Measurements from ENCODE around the gene SSTR4. TPM values are rescaled to one million over a fixed set of nuclear protein-coding genes. Genes with fewer than 3 reads are reported as not detected.

SSTR4 gene
- total and polyA plus RNA-seq, 2 donors (not counting 1 experiment from before 2014, with no cell fraction given): not detected

- DNase-seq (ENCODE audit: low read depth in 2 of 2): no peak
- Histone ChIP-seq H3K27ac (ENCODE audit: insufficient read depth, low read length) (no peak overlapping the region), H2AFZ (ENCODE audit: low read length) (no peak overlapping the region), H3K9ac (ENCODE audit: insufficient read depth, low read length) (no peak overlapping the region), H3K79me2 (ENCODE audit: control insufficient read depth, insufficient read depth, low read length) (no peaks in the 10 kb centered on the region), H3K4me2 (ENCODE audit: extremely low read depth, insufficient read depth, low read length) (no peak overlapping the region), H3K27me3 (ENCODE audit: control insufficient read depth, insufficient read depth, low read length) (no peaks in the 10 kb centered on the region), H3K9me3 (ENCODE audit: control insufficient read depth, insufficient read depth, low read depth, low read length) (no peaks in the 10 kb centered on the region), H3K4me3 (replicated peaks in 1 of 4; ENCODE audit: control extremely low read depth in 1 of 4, insufficient read depth in 1 of 4, low read depth in 3 of 4, low read length in 4 of 4) (no peak overlapping the region), H3K36me3 (ENCODE audit: control insufficient read depth, insufficient read depth, low read length) (no peaks in the 10 kb centered on the region), H3K4me1 (ENCODE audit: control insufficient read depth, extremely low read depth, insufficient read depth, low read length) (no peaks in the 10 kb centered on the region), H4K20me1 (ENCODE audit: control insufficient read depth, extremely low read depth, insufficient read depth, low read length) (no peaks in the 10 kb centered on the region)
- TF ChIP-seq EZH2 (IDR thresholded peaks at IDR 0.05; ENCODE audit: low read length, missing control alignments) (no peak), CTCF (conservative IDR thresholded peaks at IDR 0.05 in 1 of 2, IDR thresholded peaks at IDR 0.05 in 1 of 2; ENCODE audit: low read depth in 1 of 2, low read length in 2 of 2) (no peak)
These were observed 38.9 kb downstream of the SSTR4 start for GRCh38 chr20:23074052-23074451.

GRCh38 chr20:23077277-23077676 is 42.2 kb downstream of the SSTR4 start:
- Histone ChIP-seq H4K20me1 (ENCODE audit: control insufficient read depth, extremely low read depth, insufficient read depth, low read length) (no peaks in the 10 kb centered on the region), H3K27me3 (ENCODE audit: control insufficient read depth, insufficient read depth, low read length) (no peaks in the 10 kb centered on the region), H3K79me2 (ENCODE audit: control insufficient read depth, insufficient read depth, low read length) (no peaks in the 10 kb centered on the region), H3K4me2 (ENCODE audit: extremely low read depth, insufficient read depth, low read length) (no peak overlapping the region), H3K36me3 (ENCODE audit: control insufficient read depth, insufficient read depth, low read length) (no peaks in the 10 kb centered on the region), H3K27ac (ENCODE audit: insufficient read depth, low read length) (no peak overlapping the region), H3K9me3 (ENCODE audit: control insufficient read depth, insufficient read depth, low read depth, low read length) (no peaks in the 10 kb centered on the region), H3K9ac (ENCODE audit: insufficient read depth, low read length) (no peak overlapping the region), H3K4me3 (replicated peaks in 1 of 4; ENCODE audit: control extremely low read depth in 1 of 4, insufficient read depth in 1 of 4, low read depth in 3 of 4, low read length in 4 of 4) (no peak overlapping the region), H2AFZ (ENCODE audit: low read length) (no peak overlapping the region), H3K4me1 (ENCODE audit: control insufficient read depth, extremely low read depth, insufficient read depth, low read length) (no peaks in the 10 kb centered on the region)
- DNase-seq (ENCODE audit: low read depth in 2 of 2): no peak
- TF ChIP-seq CTCF (conservative IDR thresholded peaks at IDR 0.05 in 1 of 2, IDR thresholded peaks at IDR 0.05 in 1 of 2; ENCODE audit: low read depth in 1 of 2, low read length in 2 of 2): no peak
- TF ChIP-seq EZH2 (IDR thresholded peaks at IDR 0.05; ENCODE audit: low read length, missing control alignments): no peak

- Histone ChIP-seq H2AFZ (ENCODE audit: low read length) (no peak overlapping the region), H3K4me1 (ENCODE audit: control insufficient read depth, extremely low read depth, insufficient read depth, low read length) (no peaks in the 10 kb centered on the region), H3K27me3 (ENCODE audit: control insufficient read depth, insufficient read depth, low read length) (no peaks in the 10 kb centered on the region), H3K79me2 (ENCODE audit: control insufficient read depth, insufficient read depth, low read length) (no peaks in the 10 kb centered on the region), H3K9me3 (ENCODE audit: control insufficient read depth, insufficient read depth, low read depth, low read length) (no peaks in the 10 kb centered on the region), H3K4me2 (ENCODE audit: extremely low read depth, insufficient read depth, low read length) (no peak overlapping the region), H3K4me3 (replicated peaks in 1 of 4; ENCODE audit: control extremely low read depth in 1 of 4, insufficient read depth in 1 of 4, low read depth in 3 of 4, low read length in 4 of 4) (no peak overlapping the region), H4K20me1 (ENCODE audit: control insufficient read depth, extremely low read depth, insufficient read depth, low read length) (no peaks in the 10 kb centered on the region), H3K27ac (ENCODE audit: insufficient read depth, low read length) (no peak overlapping the region), H3K9ac (ENCODE audit: insufficient read depth, low read length) (no peak overlapping the region), H3K36me3 (ENCODE audit: control insufficient read depth, insufficient read depth, low read length) (no peaks in the 10 kb centered on the region)
- TF ChIP-seq EZH2 (IDR thresholded peaks at IDR 0.05; ENCODE audit: low read length, missing control alignments) (no peak), CTCF (conservative IDR thresholded peaks at IDR 0.05 in 1 of 2, IDR thresholded peaks at IDR 0.05 in 1 of 2; ENCODE audit: low read depth in 1 of 2, low read length in 2 of 2) (peak in 1 of 2 donors; percentile 1)
- peak; percentile 59 to 87 for DNase-seq (ENCODE audit: low read depth in 2 of 2)
These were observed 43.4 kb downstream of the SSTR4 start for GRCh38 chr20:23078351-23079015.
